Measurements from ENCODE around the gene MTX3. TPM values are rescaled to one million over a fixed set of nuclear protein-coding genes. Genes with fewer than 3 reads are reported as not detected.

Gene MTX3
- total and polyA plus RNA-seq, 4 donors = 2.3 to 7.6 (median 4.4) TPM

GRCh38 chr5:80002677-80003076 lies 11.6 kb upstream of the MTX3 start (continued):
- no peak for TF ChIP-seq CTCF (IDR thresholded peaks at IDR 0.05; ENCODE audit: low read depth, low read length, missing input control)

- Histone ChIP-seq H3K27ac (ENCODE audit: low read depth in 1 of 2, low read length in 2 of 2) (no peak overlapping the region), H3K4me1 (ENCODE audit: control insufficient read depth in 4 of 4, insufficient read depth in 4 of 4, low read length in 3 of 4) (no peaks in the 10 kb centered on the region), H3K9me3 (ENCODE audit: control insufficient read depth in 4 of 4, low read length in 3 of 4) (no peaks in the 10 kb centered on the region), H3K9ac (ENCODE audit: low read depth in 1 of 2, low read length in 2 of 2) (no peak overlapping the region), H3K36me3 (ENCODE audit: control insufficient read depth in 4 of 4, insufficient read depth in 3 of 4, low read depth in 1 of 4, low read length in 3 of 4) (no peaks in the 10 kb centered on the region), H3K27me3 (ENCODE audit: control insufficient read depth in 4 of 4, insufficient read depth in 4 of 4, low read length in 3 of 4) (no peaks in the 10 kb centered on the region), H3K4me3 (ENCODE audit: low read depth in 1 of 3, low read length in 3 of 3) (no peak overlapping the region)
- DNase-seq (ENCODE audit: low spot score) = no peak
- 95% methylated on average over 1 of the region's 1 CpG for WGBS
- TF ChIP-seq REST (IDR thresholded peaks at IDR 0.05) = no peak
- TF ChIP-seq HNF4G (IDR thresholded peaks at IDR 0.05) = no peak
- TF ChIP-seq ATF3 (IDR thresholded peaks at IDR 0.05) = no peak
- TF ChIP-seq ZBTB33 (IDR thresholded peaks at IDR 0.05) = no peak
- TF ChIP-seq YY1 (IDR thresholded peaks at IDR 0.05) = no peak
- TF ChIP-seq HNF4A (conservative IDR thresholded peaks at IDR 0.05) = no peak
- no peak for TF ChIP-seq RXRA (IDR thresholded peaks at IDR 0.05)
Measured at GRCh38 chr5:79999722-80000121, 8.7 kb upstream of the MTX3 start.

GRCh38 chr5:79992891-79993657 lies 2.0 kb upstream of the MTX3 start:
- WGBS = 93% methylated on average over 2 of the region's 2 CpGs
- Histone ChIP-seq H3K27me3 (ENCODE audit: control insufficient read depth in 4 of 4, insufficient read depth in 4 of 4, low read length in 3 of 4) (peaks cover 0 to 3% (median 0%) of the 10 kb centered on the region in 4 donors), H3K36me3 (ENCODE audit: control insufficient read depth in 4 of 4, insufficient read depth in 3 of 4, low read depth in 1 of 4, low read length in 3 of 4) (peaks cover 0 to 4% (median 1%) of the 10 kb centered on the region in 4 donors), H3K9me3 (ENCODE audit: control insufficient read depth in 4 of 4, low read length in 3 of 4) (no peaks in the 10 kb centered on the region), H3K4me3 (ENCODE audit: low read depth in 1 of 3, low read length in 3 of 3) (no peak overlapping the region), H3K4me1 (ENCODE audit: control insufficient read depth in 4 of 4, insufficient read depth in 4 of 4, low read length in 3 of 4) (peaks cover 0 to 13% (median 7%) of the 10 kb centered on the region in 4 donors), H3K9ac (ENCODE audit: low read depth in 1 of 2, low read length in 2 of 2) (no peak overlapping the region), H3K27ac (ENCODE audit: low read depth in 1 of 2, low read length in 2 of 2) (no peak overlapping the region)
- TF ChIP-seq EGR1 (IDR thresholded peaks at IDR 0.05; ENCODE audit: low read depth in 2 of 2) = no peak
- TF ChIP-seq RXRA (IDR thresholded peaks at IDR 0.05) = no peak
- no peak for DNase-seq (ENCODE audit: low spot score)
